Stimulated activated CD4-positive, alpha-beta T cell treated with anti-CD3 and anti-CD28 coated beads, Interleukin-12 subunit alpha, Interleukin-12 subunit beta, amount 100 ng/mL, for 4 hours (primary cell): ENCODE measurements around the gene CAV1.

Experiments
- DNase-seq: peaks from one replicate; pipeline ENCODE4 v3.0.0-alpha.2; 2020

CAV1 gene

GRCh38 chr7:116560021-116560970 lies 35.5 kb downstream of the CAV1 start:
- no peak for DNase-seq

GRCh38 chr7:116561697-116562483 lies 37.1 kb downstream of the CAV1 start:
- DNase-seq = no peak

DNA sequence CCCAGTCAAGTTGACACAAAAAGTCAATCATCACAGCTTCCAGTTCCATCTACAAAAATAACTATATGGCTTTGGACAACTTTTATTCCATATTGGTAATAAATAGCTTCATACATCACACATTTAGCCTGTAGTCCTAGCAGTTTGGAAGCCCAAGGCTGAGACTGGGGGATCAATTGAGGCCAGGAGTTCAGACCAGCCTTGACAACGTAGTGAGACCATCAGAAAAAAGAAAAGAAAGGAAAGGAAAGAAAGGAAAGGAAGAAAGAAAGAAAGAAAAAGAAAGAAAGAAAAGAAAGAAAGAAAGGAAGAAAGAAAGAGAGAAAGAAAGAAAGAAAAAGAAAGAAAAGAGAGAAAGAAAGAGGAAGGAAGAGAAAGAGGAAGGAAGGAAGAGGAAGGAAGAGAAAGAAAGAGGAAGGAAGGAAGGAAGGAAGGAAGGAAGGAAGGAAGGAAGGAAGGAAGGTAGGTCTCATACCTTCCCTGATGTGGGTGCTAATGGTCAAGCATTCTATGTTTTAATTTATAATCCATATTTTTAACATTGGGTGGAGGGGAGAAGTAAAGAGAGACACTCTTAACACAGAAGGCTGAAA lies 37.8 kb downstream of the CAV1 start:
- no peak for DNase-seq

DNA sequence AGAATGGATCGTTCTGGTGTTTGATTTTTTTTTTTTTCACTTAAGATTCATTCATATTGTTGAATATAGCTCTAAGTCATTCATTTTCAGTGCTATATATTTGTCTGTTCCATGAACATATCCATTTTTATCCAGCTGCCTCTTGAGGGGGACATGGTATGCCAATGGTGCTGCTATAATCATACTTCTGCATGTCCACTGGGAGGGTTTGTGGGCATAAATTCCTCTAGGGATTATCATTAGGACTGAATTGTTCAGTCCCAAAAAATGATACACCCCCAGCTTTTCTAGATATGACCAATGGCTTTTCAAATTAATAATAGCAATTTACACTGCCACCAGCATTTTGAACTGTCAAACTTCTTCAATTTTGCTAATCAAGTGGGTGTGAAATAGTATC lies 41.1 kb downstream of the CAV1 start:
- DNase-seq = no peak

DNA sequence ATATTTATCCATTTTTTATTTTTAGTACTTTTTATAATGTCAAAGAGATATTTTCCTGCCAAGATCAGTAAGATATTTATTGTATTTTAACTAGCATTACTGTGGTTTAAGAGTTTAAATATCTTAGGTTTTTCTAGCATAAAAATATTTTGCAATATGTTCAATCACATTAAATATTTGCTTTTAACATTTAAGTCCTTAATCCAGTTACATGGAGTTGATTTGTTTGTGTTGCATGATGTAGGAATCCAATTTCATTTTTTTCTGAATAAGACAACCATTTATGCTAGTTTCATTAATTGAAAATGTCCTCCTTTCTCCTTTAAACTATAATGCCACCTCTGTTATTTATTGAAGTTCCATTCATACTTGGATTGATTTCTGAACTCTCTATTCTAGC lies 41.8 kb downstream of the CAV1 start:
- DNase-seq = no peak

GRCh38 chr7:116569737-116570136 lies 44.9 kb downstream of the CAV1 start:
- DNase-seq = no peak

DNA sequence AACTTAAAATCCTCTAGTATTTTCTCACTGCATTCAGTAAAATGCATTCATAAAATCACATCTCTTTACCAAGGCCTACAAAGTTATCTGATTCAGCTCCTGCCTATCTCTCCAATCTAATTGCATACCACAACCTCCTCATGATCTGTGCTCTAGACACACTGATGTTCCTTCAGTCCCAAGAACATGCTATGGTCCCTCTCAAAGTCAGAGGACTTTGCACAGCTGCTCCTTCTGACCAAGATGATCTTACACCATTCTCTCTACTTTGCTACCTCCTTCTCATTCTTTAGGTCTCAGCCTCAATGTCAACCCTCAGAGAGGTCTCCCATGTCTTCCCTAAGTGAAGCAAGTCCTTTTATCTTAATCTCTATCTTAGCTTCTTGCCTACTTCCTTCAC lies 45.5 kb downstream of the CAV1 start:
- DNase-seq = no peak

DNA sequence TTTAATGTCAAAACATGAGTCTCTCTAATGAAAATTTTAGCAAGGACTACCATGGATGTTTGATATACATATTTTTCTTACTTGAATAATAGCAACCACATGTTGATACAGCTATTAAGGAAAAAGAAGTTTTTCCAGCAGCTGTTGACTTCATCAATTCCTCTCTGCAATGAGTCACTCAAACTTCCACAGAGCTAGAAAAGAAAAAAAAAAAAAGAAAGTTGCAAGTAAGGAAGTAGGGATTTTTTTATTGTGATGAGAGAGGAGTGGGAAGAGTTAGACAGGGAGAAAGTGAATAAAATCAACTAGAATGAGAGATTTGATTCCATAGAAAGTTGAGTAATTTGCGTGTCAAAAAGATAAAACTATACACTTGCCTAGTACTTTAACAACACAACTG lies 46.2 kb downstream of the CAV1 start:
- DNase-seq = no peak

- no peak for DNase-seq
Measured at GRCh38 chr7:116571552-116571951, 46.7 kb downstream of the CAV1 start.

DNA sequence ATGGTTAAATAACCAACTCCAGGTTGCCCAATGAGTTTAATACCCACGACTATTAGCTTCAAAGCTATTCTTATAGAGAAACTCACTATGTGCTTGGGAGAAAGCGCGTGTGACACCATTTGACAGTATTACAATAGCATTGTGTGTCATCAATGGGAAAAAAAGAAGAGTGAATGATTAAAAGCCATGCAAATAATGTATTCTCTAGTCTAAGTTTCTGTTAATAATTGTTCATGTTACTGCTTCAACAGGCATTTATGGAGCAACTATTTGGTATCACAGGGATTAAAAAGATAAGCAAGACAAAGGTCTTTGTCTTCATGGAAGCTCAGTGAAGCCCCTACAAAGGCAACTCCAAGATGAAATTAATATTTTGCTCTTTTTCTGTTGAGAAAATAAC lies 47.2 kb downstream of the CAV1 start:
- DNase-seq = no peak

DNA sequence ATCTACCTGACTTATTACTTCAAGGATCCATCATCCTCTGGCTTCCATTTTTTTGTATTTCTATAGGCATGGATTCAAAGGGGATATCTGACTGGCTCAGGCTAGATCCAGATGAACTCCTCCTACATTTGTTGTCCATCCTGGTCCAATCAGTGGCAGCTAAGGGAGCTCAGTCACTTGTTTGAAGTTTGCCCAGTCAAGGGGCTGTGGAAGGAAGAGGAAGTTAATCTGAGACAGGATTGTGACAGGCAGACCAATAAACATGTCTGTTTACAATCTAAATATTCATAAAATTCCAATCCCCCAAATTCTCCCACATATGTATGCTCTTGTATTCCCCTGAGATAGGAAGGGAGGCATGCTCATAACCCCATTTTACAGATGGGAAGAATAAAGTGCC lies 48.7 kb downstream of the CAV1 start:
- no peak for DNase-seq

- no peak for DNase-seq
Measured at GRCh38 chr7:116574025-116574822, 49.4 kb downstream of the CAV1 start.

DNA sequence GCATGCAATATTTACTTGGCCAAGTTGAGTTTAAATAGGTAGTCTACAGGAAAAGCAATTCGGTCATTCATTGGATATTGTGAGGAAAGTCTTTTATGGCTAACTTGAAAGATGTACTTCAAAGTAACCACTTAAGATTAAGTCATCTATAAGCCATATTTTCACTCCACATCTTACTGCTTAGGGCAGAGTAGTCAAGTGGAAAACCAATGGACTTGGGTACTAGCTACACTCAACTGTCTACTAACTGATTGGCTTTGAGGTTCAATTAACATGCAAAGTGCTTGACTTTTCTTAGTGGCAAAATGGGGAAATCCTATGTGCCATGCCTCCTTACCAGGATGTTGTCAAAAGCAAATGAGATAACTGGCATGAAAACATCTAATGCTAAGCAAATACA lies 51.0 kb downstream of the CAV1 start:
- no peak for DNase-seq

GRCh38 chr7:116576350-116577319 lies 51.8 kb downstream of the CAV1 start:
- no peak for DNase-seq

- no peak for DNase-seq
Measured at GRCh38 chr7:116577320-116577871, 52.6 kb downstream of the CAV1 start.

GRCh38 chr7:116578526-116578925 lies 53.7 kb downstream of the CAV1 start:
- DNase-seq = no peak

DNA sequence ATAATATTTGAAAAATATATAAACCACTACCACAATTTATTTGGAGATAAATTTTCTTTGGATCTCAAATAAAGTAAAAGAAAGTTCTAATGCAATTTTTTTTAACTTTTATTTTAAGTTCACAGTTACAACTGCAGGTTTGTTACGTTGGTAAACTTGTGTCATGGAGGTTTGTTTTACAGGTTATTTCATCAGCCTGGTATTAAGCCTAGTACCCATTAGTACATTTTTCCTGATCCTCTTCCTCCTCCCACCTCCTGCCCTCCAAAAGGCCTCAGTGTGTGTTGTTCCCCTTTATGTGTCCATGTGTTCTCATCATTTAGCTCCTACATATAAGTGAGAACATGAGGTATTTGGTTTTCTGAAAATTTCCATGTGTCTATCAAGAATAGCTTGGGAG lies 54.5 kb downstream of the CAV1 start:
- DNase-seq = no peak

GRCh38 chr7:116579835-116580234 lies 55.0 kb downstream of the CAV1 start:
- DNase-seq = no peak

- no peak for DNase-seq
Measured at GRCh38 chr7:116582164-116582732, 57.4 kb downstream of the CAV1 start.

DNA sequence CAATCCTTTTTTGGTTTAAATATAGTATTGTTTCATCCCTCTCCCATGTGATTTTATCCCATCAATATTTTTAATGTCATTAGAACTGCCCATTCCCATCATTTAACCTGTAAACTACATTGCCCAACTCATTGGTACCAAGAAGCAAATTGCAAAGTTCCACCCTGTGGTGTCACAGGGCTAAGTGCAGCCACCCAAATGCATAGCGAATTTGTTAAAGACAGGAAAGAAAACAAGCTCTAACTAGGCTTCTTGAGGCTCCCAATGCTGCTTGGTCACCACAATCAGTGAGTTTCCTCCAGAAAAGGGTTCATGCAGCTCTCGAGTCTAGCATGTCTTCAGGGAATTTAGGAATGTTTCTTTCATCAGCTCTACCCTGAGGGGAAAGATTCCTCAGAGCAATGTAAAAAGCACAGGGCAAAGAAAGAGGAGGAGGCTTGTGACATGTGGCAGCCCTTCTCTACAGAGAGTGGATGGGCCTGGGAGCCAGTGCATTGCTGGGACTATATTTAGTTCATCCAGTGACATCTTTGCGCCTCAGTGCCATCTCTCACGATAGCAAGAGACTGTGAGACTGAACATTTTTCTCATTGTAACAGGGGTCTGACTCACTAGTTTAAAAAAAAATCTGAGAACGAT lies 58.1 kb downstream of the CAV1 start:
- no peak for DNase-seq
